ENCODE results near the gene RBM20. TPM values are rescaled to one million over a fixed set of nuclear protein-coding genes. Genes with fewer than 3 reads are reported as not detected.
A peak's percentile ranks its signal among the peaks of the same experiment; 100 is the strongest.

RBM20 gene
- total and polyA plus RNA-seq, 2 of the 13 experiments (the other 11 are each of a cell fraction or from before 2014, with no cell fraction given) = 0.02 to 0.22 TPM

DNA sequence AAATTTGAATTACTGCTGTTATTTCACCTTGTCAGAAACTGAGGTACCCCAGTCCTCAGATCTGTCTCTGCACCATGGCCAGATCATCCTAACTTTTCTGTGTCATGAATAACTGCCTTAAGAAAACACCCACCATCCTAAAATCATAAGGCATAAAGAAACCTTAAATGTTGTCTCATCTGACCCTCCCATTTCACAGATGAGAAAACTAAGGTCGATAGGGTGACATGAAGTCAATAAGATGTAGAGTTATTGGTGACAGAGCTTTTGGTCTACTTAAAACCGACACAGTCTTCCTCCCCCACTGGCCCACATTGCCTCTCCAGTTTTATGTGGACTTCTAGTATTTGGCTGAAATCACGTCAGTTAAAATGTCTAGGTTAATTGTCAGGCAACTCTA, 126.1 kb downstream of the RBM20 start:
- Histone ChIP-seq H2AFZ (ENCODE audit: low read length) (no peak overlapping the region), H3K9ac (ENCODE audit: insufficient read depth, low read depth, low read length) (no peak overlapping the region), H3K9me3 (ENCODE audit: low read length) (no peaks in the 10 kb centered on the region), H3K79me2 (ENCODE audit: insufficient read depth, low read length) (no peaks in the 10 kb centered on the region), H3K27me3 (ENCODE audit: control insufficient read depth in 1 of 2, insufficient read depth in 2 of 2, low read length in 2 of 2) (no peaks in the 10 kb centered on the region), H3K4me3 (replicated peaks in 1 of 3; ENCODE audit: insufficient read depth in 1 of 3, low read depth in 2 of 3, low read length in 3 of 3) (no peak overlapping the region), H3K4me2 (ENCODE audit: low read depth, low read length) (no peak overlapping the region), H4K20me1 (ENCODE audit: insufficient read depth, low read length) (no peaks in the 10 kb centered on the region), H3K4me1 (ENCODE audit: insufficient read depth, low read length) (peaks cover 27% of the 10 kb centered on the region), H3K27ac (ENCODE audit: extremely low read length, insufficient read depth, low read length) (no peak overlapping the region), H3K36me3 (replicated peaks in 1 of 2; ENCODE audit: control insufficient read depth in 1 of 2, insufficient read depth in 2 of 2, low read length in 2 of 2) (no peaks in the 10 kb centered on the region)
- TF ChIP-seq ZNF629 (CRISPR knock-in tag; conservative IDR thresholded peaks at IDR 0.05) (0 out of 2 replicates have a peak, but pooled peaks have one; percentile 25), PCBP1 (IDR thresholded peaks at IDR 0.05; ENCODE audit: borderline replicate concordance, low read depth, low read length) (no peak)
- POLR2A ChIA-PET = no interaction called here
- in situ Hi-C loops (cut with HindIII; ENCODE audit: extremely low pct_ligation_motif_present, low pct_unique_long_range_greater_than_20kb) = no loop called here
- CTCF ChIA-PET (ENCODE audit: low intra/inter-chr PET ratio, low total read pairs) = no interaction called here
- DNase-seq (ENCODE audit: low spot score) = no peak
- intact Hi-C loops (cut with micrococcal nuclease; ENCODE audit: unreplicated experiment) = no loop called here
- BruUV-seq (replicated peaks) = no TSS peak
- ATAC-seq = no peak
- 28% methylated on average over 3 of the region's 3 CpGs for WGBS (ENCODE audit: low lambda C conversion rate)
- no peak for FAIRE-seq

- Histone ChIP-seq H3K27ac (ENCODE audit: extremely low read length, insufficient read depth, low read length) (no peak overlapping the region), H3K79me2 (ENCODE audit: insufficient read depth, low read length) (no peaks in the 10 kb centered on the region), H3K4me1 (ENCODE audit: insufficient read depth, low read length) (peaks cover 24% of the 10 kb centered on the region), H2AFZ (ENCODE audit: low read length) (no peak overlapping the region), H3K9ac (ENCODE audit: insufficient read depth, low read depth, low read length) (no peak overlapping the region), H3K4me3 (replicated peaks in 1 of 3; ENCODE audit: insufficient read depth in 1 of 3, low read depth in 2 of 3, low read length in 3 of 3) (no peak overlapping the region), H3K27me3 (ENCODE audit: control insufficient read depth in 1 of 2, insufficient read depth in 2 of 2, low read length in 2 of 2) (no peaks in the 10 kb centered on the region), H4K20me1 (ENCODE audit: insufficient read depth, low read length) (no peaks in the 10 kb centered on the region), H3K9me3 (ENCODE audit: low read length) (no peaks in the 10 kb centered on the region), H3K36me3 (replicated peaks in 1 of 2; ENCODE audit: control insufficient read depth in 1 of 2, insufficient read depth in 2 of 2, low read length in 2 of 2) (no peaks in the 10 kb centered on the region), H3K4me2 (ENCODE audit: low read depth, low read length) (no peak overlapping the region)
- BruUV-seq (replicated peaks) = no TSS peak
- intact Hi-C loops (cut with micrococcal nuclease; ENCODE audit: unreplicated experiment) (no loop called here), in situ Hi-C loops (cut with HindIII; ENCODE audit: extremely low pct_ligation_motif_present, low pct_unique_long_range_greater_than_20kb) (no loop called here)
- ATAC-seq (no peak), DNase-seq (ENCODE audit: low spot score) (no peak), FAIRE-seq (no peak)
- POLR2A ChIA-PET = no interaction called here
- TF ChIP-seq PRDM15 (CRISPR knock-in tag; IDR thresholded peaks at IDR 0.05) = no peak
- TF ChIP-seq ZFP36 (IDR thresholded peaks at IDR 0.05; ENCODE audit: borderline replicate concordance, low read depth, low read length, partially characterized antibody) = peak; percentile 55
- CTCF ChIA-PET (ENCODE audit: low intra/inter-chr PET ratio, low total read pairs) = no interaction called here
- 50% methylated on average over 1 of the region's 1 CpG for WGBS (ENCODE audit: low lambda C conversion rate)
Measured at GRCh38 chr10:110771486-110771885, 127.3 kb downstream of the RBM20 start.
